Body of pancreas (tissue), 4 donors: ENCODE measurements around the gene DYDC2. TPM values are rescaled to one million over a fixed set of nuclear protein-coding genes. Genes with fewer than 3 reads are reported as not detected.

ENCODE experiments used
- ATAC-seq: fragments of 150-250 bp; one replicate; pipeline ENCODE4 v1.9.1; 2016
- DNase-seq, 4 donors: peaks; one replicate each; pipeline ENCODE4 v3.0.0-alpha.2; 2019
- H3K27ac ChIP-seq, 4 donors: fragments of 200-600 bp; sonication (generic); 1 replicate in 3 of 4; 2 replicates in 1 of 4; pipeline versions ENCODE4 v1.5.1 to v1.6.1; 2016 to 2019; ENCODE audit warnings: mild to moderate bottlenecking in 1 of 4, mixed read lengths in 1 of 4, moderate library complexity in 1 of 4
- H3K27me3 ChIP-seq, 2 donors: fragments of 200-600 bp; sonication (generic); one replicate each; pipeline ENCODE4 v1.6.0; 2016; ENCODE audit warnings: mild to moderate bottlenecking in 1 of 2
- H3K36me3 ChIP-seq, 2 donors: fragments of 200-600 bp; sonication (generic); replicated peaks in 1 of 2; 2 replicates each; pipeline ENCODE4 v1.5.1; 2016; ENCODE audit warnings: low read depth in 2 of 2; ENCODE audit not compliant: insufficient read depth in 1 of 2
- H3K4me1 ChIP-seq: fragments of 200-600 bp; sonication (generic); one replicate; pipeline ENCODE4 v1.6.0; 2016
- H3K4me3 ChIP-seq, 2 donors: fragments of 200-600 bp; sonication (generic); 1 replicate in 1 of 2; 2 replicates in 1 of 2; pipeline ENCODE4 v1.5.1; 2016 to 2019
- H3K9me3 ChIP-seq, 3 donors: fragments of 200-600 bp; sonication (generic); 1 replicate in 2 of 3; 2 replicates in 1 of 3; pipeline ENCODE4 v1.5.1; 2016
- POLR2A ChIP-seq, 3 donors: fragments of 450-650 bp; IDR thresholded peaks; one replicate each; pipeline ENCODE4 v1.6.1; 2016; ENCODE audit warnings: antibody characterized with exemption in 3 of 3, mild to moderate bottlenecking in 2 of 3
- WGBS, 2 donors: methylation state at CpG; one replicate each; pipeline ENCODE4 v1.1.5; 2017; 5-methylcytosine and 5-hydroxymethylcytosine counted together
- intact Hi-C: fragments of 100-400 bp; cut with DNase I; formaldehyde crosslinking; loops from one replicate; pipeline ENCODE4 v1.15.1; 2023
- total RNA-seq, 2 donors: library from RNA; depleted of rRNA; stranded (reverse); fragments of >200 nt; gene quantifications; one replicate each; pipeline ENCODE4 v1.1.0, GENCODE V29; 2016
- TF ChIP-seq, protein P1 (sequence below), 7 experiments: fragments of 450-650 bp in 4 of 7; fragments of 200-600 bp in 3 of 7; sonication (generic) in 3 of 7; IDR thresholded peaks; one replicate each; pipeline ENCODE4 v1.5.1; 2016 to 2019; ENCODE audit warnings: antibody characterized with exemption in 7 of 7

Gene DYDC2
- total RNA-seq, 2 donors from 2014 or later, result not detected

DNA sequence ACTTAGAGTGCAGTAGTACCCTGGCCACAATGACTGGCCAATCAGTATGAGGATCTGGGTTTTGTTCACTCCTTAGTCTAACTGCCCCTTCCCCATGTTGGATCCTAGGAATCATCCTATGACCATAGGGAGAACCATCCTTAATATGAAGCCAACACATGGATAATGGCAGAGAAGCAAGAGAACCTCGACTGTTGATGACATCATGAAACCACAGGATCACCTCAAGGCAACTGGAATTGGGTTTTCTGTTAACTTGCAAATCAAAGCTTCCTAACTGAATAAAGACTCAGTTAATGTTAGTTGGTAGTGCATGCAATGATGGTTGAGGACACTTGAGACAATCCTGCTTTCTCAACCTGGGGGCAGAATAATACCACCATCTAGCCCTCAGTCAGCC is 48.5 kb downstream of the DYDC2 start:
- DNase-seq (no peak), ATAC-seq (no peak)
- Histone ChIP-seq H3K9me3 (no peaks in the 10 kb centered on the region), H3K4me1 (peaks cover 20% of the 10 kb centered on the region), H3K27me3 (no peaks in the 10 kb centered on the region), H3K36me3 (no peaks in the 10 kb centered on the region), H3K4me3 (no peak overlapping the region), H3K27ac (no peak overlapping the region)
- 83 to 88% methylated on average over 1 of the region's 1 CpG for WGBS, 2 donors
- intact Hi-C loops, result no loop called here
- no peak for TF ChIP-seq POLR2A (IDR thresholded peaks at IDR 0.05)
- TF ChIP-seq, protein P1, sequence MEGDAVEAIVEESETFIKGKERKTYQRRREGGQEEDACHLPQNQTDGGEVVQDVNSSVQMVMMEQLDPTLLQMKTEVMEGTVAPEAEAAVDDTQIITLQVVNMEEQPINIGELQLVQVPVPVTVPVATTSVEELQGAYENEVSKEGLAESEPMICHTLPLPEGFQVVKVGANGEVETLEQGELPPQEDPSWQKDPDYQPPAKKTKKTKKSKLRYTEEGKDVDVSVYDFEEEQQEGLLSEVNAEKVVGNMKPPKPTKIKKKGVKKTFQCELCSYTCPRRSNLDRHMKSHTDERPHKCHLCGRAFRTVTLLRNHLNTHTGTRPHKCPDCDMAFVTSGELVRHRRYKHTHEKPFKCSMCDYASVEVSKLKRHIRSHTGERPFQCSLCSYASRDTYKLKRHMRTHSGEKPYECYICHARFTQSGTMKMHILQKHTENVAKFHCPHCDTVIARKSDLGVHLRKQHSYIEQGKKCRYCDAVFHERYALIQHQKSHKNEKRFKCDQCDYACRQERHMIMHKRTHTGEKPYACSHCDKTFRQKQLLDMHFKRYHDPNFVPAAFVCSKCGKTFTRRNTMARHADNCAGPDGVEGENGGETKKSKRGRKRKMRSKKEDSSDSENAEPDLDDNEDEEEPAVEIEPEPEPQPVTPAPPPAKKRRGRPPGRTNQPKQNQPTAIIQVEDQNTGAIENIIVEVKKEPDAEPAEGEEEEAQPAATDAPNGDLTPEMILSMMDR (IDR thresholded peaks at IDR 0.05), result no peak

DNA sequence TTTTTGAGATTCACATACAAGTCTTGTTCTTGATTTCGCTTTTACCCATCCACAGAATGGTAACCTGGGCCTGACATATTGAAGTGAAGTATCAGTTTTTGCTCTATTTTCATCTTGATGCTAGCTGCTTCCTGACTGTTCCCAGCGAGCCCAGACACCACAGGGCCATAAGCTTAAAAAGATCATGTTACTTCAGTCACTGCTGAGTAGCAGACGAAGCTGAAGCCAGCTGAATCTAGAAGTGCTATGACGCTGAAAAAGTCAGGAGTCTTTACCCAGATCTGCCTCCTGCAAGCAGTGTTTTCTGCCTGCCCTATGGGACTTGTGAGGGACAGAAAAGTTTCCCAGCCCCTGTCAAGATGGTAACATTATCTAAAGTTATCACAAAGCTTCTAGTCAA is 49.0 kb downstream of the DYDC2 start:
- Histone ChIP-seq H3K27me3 (no peaks in the 10 kb centered on the region), H3K27ac (no peak overlapping the region), H3K9me3 (no peaks in the 10 kb centered on the region), H3K4me1 (peaks cover 23% of the 10 kb centered on the region), H3K4me3 (no peak overlapping the region), H3K36me3 (no peaks in the 10 kb centered on the region)
- no peak for TF ChIP-seq POLR2A (IDR thresholded peaks at IDR 0.05)
- TF ChIP-seq, protein P1 (IDR thresholded peaks at IDR 0.05), result no peak
- WGBS, 2 donors, result 77 to 80% methylated on average over 4 of the region's 4 CpGs
- ATAC-seq, result no peak
- intact Hi-C loops, result no loop called here
- no peak for DNase-seq

DNA sequence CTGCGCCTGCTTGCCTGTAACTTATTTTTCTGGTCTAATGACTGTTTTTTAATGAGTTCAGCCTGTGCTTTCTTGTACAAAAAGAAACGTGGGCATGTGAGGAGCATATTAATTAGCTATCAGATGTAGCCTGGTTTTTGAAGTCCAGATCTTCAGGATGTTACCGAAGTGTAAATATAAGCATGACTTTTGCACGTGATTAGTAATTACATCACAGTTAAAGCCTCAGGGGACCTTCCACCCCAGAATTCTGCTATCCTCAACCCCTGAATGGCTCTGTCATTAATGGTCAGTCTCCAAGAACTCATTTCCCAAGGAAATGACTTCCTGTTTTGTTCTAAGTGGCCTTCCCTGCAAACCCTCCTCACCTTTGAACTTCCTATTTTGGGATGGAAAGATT is 49.6 kb downstream of the DYDC2 start:
- 58 to 69% methylated on average over 4 of the region's 4 CpGs for WGBS, 2 donors

DNA sequence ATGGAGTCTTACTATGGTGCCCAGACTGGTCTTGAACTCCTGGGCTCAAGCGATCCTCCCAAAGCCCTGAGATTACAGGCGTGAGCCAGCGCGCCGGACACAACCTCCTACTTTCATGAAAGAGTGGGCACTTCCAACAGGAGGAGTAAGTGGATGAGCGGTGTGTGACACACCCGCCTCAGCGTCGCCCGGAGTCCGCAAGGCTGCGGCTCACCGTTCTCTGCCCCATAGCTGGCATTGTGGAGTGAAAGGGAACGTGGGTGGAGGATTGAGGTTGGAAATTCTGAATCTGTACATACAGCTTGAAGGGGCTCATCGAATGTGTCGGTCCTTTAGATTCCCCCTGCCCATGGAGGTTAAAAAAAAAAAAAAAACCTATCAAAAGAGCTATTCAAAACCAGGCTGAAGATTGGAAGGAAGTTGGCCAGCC is 51.2 kb downstream of the DYDC2 start:
- TF ChIP-seq, protein P1 (IDR thresholded peaks at IDR 0.05), result no peak
- TF ChIP-seq POLR2A (IDR thresholded peaks at IDR 0.05), result no peak
- DNase-seq (peak; percentile 15 to 51 (median 30)), ATAC-seq (peak; percentile 67)
- 2 to 10% methylated on average over 13 to 16 of the region's 16 CpGs for WGBS, 2 donors
- Histone ChIP-seq H3K4me1 (peaks cover 31% of the 10 kb centered on the region), H3K9me3 (no peaks in the 10 kb centered on the region), H3K27ac (peak overlapping the region in 3 of 4 donors; percentile 79 to 83 (median 81)), H3K27me3 (no peaks in the 10 kb centered on the region), H3K36me3 (no peaks in the 10 kb centered on the region), H3K4me3 (peak overlapping the region; percentile 64 to 90)
- intact Hi-C loops, result no loop called here

More for the DNA sequence above, 49.6 kb downstream of the DYDC2 start:
- Histone ChIP-seq H3K9me3 (no peaks in the 10 kb centered on the region), H3K4me3 (no peak overlapping the region), H3K36me3 (no peaks in the 10 kb centered on the region), H3K4me1 (peaks cover 28% of the 10 kb centered on the region), H3K27ac (no peak overlapping the region), H3K27me3 (no peaks in the 10 kb centered on the region)
- TF ChIP-seq, protein P1 (IDR thresholded peaks at IDR 0.05), result no peak
- TF ChIP-seq POLR2A (IDR thresholded peaks at IDR 0.05), result no peak
- ATAC-seq (no peak), DNase-seq (no peak)
- intact Hi-C loops, result no loop called here
